ENCODE results near the gene KIF20B.

KIF20B gene

DNA sequence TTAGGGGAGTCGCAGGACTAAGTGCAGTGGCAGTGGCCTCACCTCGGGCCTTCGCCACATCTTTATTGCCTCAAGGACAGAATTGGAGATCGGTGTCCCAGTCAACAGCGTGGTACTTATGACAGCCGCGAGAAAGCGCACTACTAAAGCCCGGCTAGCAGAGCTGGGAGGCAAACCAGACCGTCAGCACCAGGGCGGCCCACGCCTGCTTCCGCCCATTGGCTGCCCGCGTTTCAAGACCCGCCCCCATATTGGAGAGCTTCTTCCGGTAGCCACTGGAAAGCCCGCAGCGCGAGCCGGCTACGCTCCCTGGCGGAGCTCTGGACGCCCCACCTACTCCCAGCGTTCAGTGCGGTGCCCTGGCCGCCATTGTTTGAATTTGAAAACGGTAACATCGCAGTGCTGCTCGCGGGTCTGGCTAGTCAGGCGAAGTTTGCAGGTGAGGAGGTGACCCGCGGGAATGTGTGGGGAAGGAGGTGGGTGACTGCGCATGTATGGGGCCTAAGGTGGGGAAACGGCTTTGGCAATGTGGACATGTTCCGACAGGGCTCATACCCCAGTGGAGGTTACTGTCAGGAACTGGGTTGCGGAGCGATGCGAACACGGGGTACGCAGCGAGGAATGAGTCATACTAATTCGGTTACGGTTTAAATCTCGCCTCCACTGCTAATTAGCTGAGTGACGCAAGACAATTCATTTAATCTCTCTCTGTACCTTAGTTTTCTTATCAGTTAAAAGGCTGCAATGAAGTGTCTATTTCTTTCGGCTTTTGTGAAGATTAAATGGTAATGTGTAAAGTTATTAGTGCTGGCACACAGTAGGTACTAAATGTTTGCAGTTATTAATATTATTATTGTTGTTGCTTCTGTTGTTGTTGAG, at the start of gene KIF20B:
Gene KIF20B, plus strand, starts transcription at position 349 of the 879 bp plus-strand sequence. CDS start 3,705 bp downstream, outside the sequence.
- peak; percentile 99 for DNase-seq (ENCODE audit: low spot score)

DNA sequence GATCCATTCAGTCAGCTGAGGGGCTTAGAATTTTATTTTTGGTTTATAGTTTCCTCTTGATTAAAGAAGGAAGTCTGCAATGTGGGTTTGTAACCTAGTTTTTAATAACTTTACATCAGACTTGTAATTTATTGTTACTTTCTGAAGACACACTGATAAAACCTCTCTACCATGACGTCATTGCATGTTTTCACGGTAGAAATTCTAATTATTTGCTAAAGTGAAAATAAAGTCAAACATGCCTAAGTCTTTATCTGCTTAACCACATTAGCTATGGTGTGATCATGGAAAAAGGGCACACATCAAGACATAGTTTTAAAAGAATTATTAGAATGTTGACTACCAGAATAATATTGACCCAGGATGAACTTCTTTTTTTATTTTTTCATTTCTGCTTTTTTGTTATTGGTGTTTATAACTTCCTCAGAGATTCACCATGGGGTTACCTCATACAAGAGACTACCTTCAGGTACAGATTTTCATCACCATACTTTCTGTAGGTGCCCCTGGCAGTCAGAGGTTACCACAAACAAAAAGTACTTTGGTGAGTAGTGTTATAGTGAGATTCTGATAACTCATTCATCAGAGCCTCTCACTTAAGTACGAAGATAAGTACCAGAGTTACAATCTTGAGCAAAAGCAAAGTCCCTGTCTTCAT, 49.3 kb upstream of the KIF20B start:
- no peak for DNase-seq (ENCODE audit: low spot score)

- no peak for DNase-seq (ENCODE audit: low spot score)
Observed at GRCh38 chr10:89652806-89653370, 48.5 kb upstream of the KIF20B start.

- no peak for DNase-seq (ENCODE audit: low spot score)
Observed at GRCh38 chr10:89653410-89653869, 48.0 kb upstream of the KIF20B start.

DNA sequence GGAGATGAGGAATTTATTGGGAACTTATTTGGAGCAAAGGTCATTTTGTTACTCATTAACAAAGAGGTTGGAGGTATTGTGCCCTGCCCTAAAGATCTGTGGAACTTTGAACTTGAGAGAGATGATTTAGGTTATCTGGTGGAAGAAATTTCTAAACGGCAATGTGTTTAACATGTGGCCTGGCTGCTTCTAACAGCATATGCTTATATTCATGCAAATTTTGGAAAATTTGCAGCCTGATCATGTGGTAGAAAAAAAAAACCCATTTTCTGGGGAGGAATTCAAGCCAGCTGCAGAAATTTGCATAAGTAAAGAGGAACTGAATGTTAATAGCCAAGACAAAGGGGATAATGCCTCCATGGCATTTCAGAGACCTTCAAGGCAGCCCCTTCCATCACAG, 45.7 kb upstream of the KIF20B start:
- no peak for DNase-seq (ENCODE audit: low spot score)

DNA sequence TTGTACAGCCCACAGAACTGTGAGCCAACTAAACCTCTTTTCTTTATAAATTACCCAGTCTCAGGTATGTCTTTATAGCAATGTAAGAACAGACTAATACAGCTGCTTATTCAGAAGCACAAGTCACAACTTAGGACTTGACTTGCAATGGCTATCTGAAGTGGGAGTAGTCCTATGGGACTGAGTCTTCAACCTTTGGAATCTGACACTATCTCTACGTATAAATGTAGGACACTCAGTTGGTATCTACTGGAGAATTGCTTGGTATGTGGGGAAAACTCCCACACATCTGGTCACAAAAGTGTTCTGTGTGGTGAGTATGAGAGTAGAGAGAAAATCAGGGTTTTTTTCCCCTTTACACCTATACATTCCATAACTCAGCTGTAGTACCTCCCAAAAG, 44.1 kb upstream of the KIF20B start:
- no peak for DNase-seq (ENCODE audit: low spot score)

DNA sequence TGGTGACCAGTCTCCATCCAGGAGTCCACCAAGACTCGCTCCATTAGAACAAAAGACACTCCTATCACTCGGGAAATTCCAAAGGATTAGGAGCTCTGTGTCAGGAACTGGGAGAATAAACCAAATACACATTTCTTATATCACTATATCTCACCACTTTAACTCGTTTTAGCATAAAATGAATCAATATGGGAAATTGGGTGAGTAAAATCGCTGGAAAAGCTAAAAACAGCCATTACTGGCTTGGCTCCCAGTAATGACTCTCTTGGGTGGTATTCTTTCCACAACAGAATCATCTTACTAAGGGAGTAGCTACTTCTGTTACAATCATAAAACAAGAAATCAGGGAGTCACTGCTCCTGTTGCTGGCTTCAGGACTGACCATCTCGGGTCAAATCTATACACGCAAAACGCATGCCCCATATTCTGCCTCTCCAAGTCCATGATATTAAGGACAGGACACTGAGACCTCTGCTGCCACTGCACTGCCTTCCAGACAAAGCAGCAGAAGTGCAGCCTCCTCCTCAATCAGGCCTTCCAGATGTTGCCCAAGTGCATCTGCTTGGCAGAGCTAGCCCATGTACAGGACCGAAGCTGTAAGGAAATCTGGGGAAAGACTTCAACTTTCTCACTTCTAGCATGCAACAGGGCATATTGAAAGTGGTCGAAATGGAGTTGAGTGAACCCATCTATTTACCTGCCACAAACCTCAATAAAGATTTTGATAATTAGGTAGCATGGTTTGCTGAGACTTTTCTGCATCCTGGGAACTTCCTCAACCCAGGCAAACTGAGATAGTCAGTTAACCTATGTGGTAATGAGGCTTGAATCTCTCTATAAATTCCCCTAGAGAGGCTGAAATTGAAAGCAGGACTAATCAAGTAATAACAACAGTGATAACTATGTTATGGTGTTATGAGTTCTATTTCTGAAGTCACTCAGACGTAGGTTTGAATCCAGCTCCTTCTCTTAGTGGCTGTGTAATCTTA, 42.0 kb upstream of the KIF20B start:
- no peak for DNase-seq (ENCODE audit: low spot score)

GRCh38 chr10:89662596-89662995, 38.8 kb upstream of the KIF20B start:
- DNase-seq (ENCODE audit: low spot score) = no peak

DNA sequence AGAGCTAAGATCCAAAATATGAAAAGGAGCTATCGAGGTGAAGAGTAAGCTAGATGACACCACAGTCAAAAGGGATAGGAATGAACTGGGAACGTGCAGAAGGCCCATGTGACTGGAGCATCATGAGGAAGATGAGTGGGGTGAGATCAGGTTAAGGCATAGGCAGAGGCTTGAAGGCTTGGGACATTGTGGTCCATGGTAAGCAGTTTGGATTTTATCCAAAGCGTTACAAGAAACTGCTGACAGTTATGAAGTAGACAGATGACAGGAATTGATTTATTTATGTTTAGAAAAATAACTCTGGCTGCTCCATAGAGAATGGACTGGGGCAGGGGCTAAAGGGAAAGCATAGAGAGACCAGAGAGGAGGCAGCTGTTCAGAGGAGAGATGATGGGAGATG, 38.2 kb upstream of the KIF20B start:
- no peak for DNase-seq (ENCODE audit: low spot score)

GRCh38 chr10:89664203-89664602, 37.2 kb upstream of the KIF20B start:
- no peak for DNase-seq (ENCODE audit: low spot score)

GRCh38 chr10:89665302-89665701, 36.1 kb upstream of the KIF20B start:
- no peak for DNase-seq (ENCODE audit: low spot score)

GRCh38 chr10:89666138-89666537, 35.3 kb upstream of the KIF20B start:
- DNase-seq (ENCODE audit: low spot score) = no peak

DNA sequence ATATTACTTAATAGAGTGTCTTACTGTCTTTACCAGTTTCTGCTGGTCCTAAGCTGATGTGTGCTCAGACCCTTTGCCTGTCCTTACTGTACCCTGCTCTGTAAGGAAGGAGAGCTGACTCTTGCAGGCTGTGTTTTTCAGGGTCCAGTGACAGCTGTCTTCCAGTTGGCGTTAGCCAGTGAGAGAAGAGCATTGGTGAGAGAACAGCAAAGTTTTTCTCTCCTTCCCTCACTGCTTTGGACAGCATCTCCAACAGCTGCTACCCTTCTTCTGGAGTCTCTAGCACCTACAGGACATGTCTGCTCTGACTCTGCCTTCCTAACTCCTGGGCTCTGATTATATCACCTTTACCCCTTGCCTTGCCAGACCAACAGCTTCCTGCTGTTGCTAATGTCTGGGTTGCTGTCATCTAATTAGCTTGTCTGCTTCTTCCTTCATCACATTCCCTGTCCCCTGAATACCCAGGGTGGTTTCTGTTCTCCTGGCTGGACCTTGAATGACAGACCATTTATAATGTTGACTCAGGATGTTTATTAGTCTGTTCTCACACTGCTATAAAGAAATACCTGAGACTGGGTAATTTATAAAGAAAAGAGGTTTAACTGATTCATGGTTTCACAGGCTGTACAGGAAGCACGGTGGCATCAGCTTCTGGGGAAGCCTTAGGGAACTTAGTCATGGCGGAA, 32.9 kb upstream of the KIF20B start:
- DNase-seq (ENCODE audit: low spot score) = no peak

DNA sequence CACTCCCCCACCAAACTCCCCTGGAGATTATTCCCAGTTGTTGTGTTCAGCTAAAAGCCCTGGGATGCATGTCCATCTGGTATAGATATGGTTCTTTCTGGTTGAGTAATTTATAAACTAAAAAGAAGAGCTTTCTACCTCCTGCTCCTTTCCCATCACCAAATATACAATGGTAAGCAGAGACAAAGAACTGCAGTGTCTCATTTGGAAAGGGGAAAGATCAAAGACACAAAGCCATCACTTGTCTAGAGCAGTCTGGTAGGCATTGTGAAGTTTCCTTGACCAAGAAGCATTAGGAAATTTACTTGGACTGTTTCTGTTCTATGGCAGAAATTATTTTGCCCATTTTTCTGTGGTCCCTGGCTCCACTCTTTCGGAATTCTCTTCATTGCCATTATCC, 31.4 kb upstream of the KIF20B start:
- no peak for DNase-seq (ENCODE audit: low spot score)

GRCh38 chr10:89670926-89671325, 30.5 kb upstream of the KIF20B start:
- DNase-seq (ENCODE audit: low spot score) = no peak

DNA sequence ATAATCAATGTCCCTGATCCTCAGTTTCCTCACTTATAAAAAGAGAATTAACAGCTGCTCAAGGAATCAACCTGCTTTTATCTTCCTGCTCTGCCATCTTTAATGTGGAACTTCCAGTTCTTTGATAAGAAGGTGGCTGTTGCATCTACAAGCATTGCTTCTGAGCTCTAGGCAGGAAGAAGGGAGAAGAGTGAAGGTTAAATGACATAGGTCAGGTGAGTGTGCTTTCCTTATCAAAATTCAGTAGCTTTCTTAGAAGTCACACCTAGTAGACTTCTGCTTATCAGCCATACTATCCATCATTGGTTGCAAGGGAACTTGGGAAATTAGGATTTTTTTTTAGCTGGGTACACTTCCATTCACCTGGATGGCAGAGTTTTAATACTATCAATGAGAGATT, 24.0 kb upstream of the KIF20B start:
- no peak for DNase-seq (ENCODE audit: low spot score)

DNA sequence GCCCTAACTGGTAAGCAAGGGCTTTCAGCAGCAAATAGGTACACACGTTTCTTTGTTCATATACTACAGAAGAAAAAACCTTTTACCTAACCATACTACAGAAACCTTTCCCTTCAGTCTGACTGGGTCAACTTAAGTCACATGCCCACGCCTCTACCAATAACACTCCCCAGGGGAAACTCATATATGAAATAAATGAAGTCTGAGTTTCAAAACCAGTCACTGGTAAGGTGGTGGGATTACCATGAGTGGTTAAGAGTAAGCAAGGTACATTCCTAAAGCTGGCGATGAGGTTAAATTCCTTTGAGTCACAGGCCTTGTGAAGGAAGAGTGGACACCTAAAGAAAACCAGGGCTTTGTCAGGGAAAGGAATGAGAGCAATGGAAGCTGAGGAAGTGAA, 21.4 kb upstream of the KIF20B start:
- DNase-seq (ENCODE audit: low spot score) = no peak

DNA sequence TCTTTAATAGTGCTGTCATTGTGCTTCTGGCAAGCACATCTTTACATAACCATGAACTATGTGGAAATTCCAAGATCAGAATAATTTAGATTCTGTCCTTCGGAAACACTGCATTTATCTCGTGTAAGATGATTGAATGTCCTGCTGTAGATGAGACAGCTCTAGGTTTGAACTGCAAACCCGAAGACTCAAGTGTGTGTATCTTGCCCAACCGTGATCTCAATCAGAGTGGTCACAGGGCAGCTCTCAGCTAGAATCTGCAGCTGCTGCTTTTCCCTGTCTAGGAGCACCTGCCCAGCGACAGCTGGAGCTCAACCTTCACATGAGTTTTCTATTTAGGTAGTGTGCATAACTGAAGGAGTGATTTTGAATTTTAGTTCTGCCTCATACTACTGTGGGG, 17.5 kb upstream of the KIF20B start:
- DNase-seq (ENCODE audit: low spot score) = no peak

DNA sequence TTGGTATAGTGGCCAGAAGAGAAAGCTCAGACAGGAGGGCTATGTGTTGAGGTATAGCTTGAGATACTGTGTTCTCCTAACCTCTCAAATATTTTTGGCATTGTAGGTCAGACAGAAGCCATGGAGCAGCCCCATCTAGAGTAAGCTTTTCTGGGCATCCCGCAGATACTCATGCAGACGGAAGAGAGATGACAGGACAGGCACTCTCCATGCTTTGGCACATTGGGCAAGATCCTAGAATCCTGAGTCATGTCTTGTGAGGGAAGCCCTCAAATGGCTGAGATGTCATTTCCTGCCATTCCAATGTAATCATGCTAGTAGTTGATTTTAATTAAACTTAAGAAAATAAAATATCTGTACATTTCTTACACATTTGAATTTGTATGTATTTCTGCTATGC, 16.8 kb upstream of the KIF20B start:
- DNase-seq (ENCODE audit: low spot score) = no peak

GRCh38 chr10:89685936-89686335, 15.5 kb upstream of the KIF20B start:
- no peak for DNase-seq (ENCODE audit: low spot score)

- no peak for DNase-seq (ENCODE audit: low spot score)
Observed at GRCh38 chr10:89690027-89690426, 11.4 kb upstream of the KIF20B start.

Measured in iPS-NIHi11 (cell line).